Measurements from ENCODE around the gene ENOSF1.

The ENOSF1 gene

GRCh38 chr18:671405-671804 is 41.0 kb downstream of the ENOSF1 start:
- no peak for FAIRE-seq

GRCh38 chr18:670522-670921 is 41.9 kb downstream of the ENOSF1 start:
- FAIRE-seq, result no peak

- FAIRE-seq, result no peak
Measured at GRCh38 chr18:669077-669476, 43.4 kb downstream of the ENOSF1 start.

- no peak for FAIRE-seq
Measured at GRCh38 chr18:668260-668659, 44.2 kb downstream of the ENOSF1 start.

- no peak for FAIRE-seq
Measured at GRCh38 chr18:666628-667027, 45.8 kb downstream of the ENOSF1 start.

- FAIRE-seq, result no peak
Measured at GRCh38 chr18:666177-666576, 46.3 kb downstream of the ENOSF1 start.

GRCh38 chr18:662197-662596 is 50.2 kb downstream of the ENOSF1 start:
- FAIRE-seq, result no peak

- no peak for FAIRE-seq
Measured at GRCh38 chr18:659597-659996, 52.8 kb downstream of the ENOSF1 start.

GRCh38 chr18:658947-659533 is 53.4 kb downstream of the ENOSF1 start:
- no peak for FAIRE-seq

GRCh38 chr18:658001-658946 is 54.2 kb downstream of the ENOSF1 start:
- no peak for FAIRE-seq

GRCh38 chr18:657311-658000 is 55.0 kb downstream of the ENOSF1 start, which contains the start of gene TYMS:
Gene TYMS, plus strand, starts transcription at chr18:657653. Its CDS starts 90 bp downstream, at chr18:657743.
- no peak for FAIRE-seq

- FAIRE-seq, result no peak
Measured at GRCh38 chr18:655445-655844, 57.0 kb downstream of the ENOSF1 start.

- FAIRE-seq, result no peak
Measured at GRCh38 chr18:654601-655000, 57.8 kb downstream of the ENOSF1 start.

GRCh38 chr18:653512-653911 is 58.9 kb downstream of the ENOSF1 start:
- no peak for FAIRE-seq

- no peak for FAIRE-seq
Measured at GRCh38 chr18:652131-652530, 60.3 kb downstream of the ENOSF1 start.

- FAIRE-seq, result no peak
Measured at GRCh38 chr18:650428-650858, 62.0 kb downstream of the ENOSF1 start.

- FAIRE-seq, result no peak
Measured at GRCh38 chr18:649341-649740, 63.1 kb downstream of the ENOSF1 start.

- FAIRE-seq, result no peak
Measured at GRCh38 chr18:647304-647703, 65.1 kb downstream of the ENOSF1 start.

- FAIRE-seq, result no peak
Measured at GRCh38 chr18:644395-645004, 67.9 kb downstream of the ENOSF1 start.

GRCh38 chr18:641224-641623 is 71.2 kb downstream of the ENOSF1 start:
- FAIRE-seq, result no peak

GRCh38 chr18:635171-635570 is 77.3 kb downstream of the ENOSF1 start:
- FAIRE-seq, result no peak

- FAIRE-seq, result no peak
Measured at GRCh38 chr18:634551-635045, 77.8 kb downstream of the ENOSF1 start.

- no peak for FAIRE-seq
Measured at GRCh38 chr18:631560-631959, 80.9 kb downstream of the ENOSF1 start.

All from islet of Langerhans (tissue), 1 donor.